Measurements from ENCODE around the gene PPME1. TPM values are rescaled to one million over a fixed set of nuclear protein-coding genes. Genes with fewer than 3 reads are reported as not detected.

PPME1 gene
- total and polyA plus RNA-seq, 12 donors, result 24.2 to 35.3 (median 30.0) TPM

GRCh38 chr11:74248469-74248868 lies 77.4 kb downstream of the PPME1 start:
- WGBS, 2 donors, result 100% methylated on average over 1 of the region's 1 CpG
- Histone ChIP-seq H3K36me3 (peaks cover 0 to 95% (median 17%) of the 10 kb centered on the region in 9 donors), H3K27me3 (no peaks in the 10 kb centered on the region), H3K27ac (no peak overlapping the region), H3K4me3 (no peak overlapping the region), H3K9me3 (no peaks in the 10 kb centered on the region), H3K4me1 (no peaks in the 10 kb centered on the region)
- DNase-seq (no peak), ATAC-seq (no peak)
- TF ChIP-seq, protein P1, sequence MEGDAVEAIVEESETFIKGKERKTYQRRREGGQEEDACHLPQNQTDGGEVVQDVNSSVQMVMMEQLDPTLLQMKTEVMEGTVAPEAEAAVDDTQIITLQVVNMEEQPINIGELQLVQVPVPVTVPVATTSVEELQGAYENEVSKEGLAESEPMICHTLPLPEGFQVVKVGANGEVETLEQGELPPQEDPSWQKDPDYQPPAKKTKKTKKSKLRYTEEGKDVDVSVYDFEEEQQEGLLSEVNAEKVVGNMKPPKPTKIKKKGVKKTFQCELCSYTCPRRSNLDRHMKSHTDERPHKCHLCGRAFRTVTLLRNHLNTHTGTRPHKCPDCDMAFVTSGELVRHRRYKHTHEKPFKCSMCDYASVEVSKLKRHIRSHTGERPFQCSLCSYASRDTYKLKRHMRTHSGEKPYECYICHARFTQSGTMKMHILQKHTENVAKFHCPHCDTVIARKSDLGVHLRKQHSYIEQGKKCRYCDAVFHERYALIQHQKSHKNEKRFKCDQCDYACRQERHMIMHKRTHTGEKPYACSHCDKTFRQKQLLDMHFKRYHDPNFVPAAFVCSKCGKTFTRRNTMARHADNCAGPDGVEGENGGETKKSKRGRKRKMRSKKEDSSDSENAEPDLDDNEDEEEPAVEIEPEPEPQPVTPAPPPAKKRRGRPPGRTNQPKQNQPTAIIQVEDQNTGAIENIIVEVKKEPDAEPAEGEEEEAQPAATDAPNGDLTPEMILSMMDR (IDR thresholded peaks at IDR 0.05), result no peak
- intact Hi-C loops (cut with DNase I), result no loop called here

- no peaks in the 10 kb centered on the region for H3K27me3 ChIP-seq
- ATAC-seq (no peak), DNase-seq (no peak)
- no peaks in the 10 kb centered on the region for H3K9me3 ChIP-seq
- H3K36me3 ChIP-seq, result peaks cover 0 to 99% (median 26%) of the 10 kb centered on the region in 9 donors
- H3K27ac ChIP-seq, result no peak overlapping the region
- H3K4me1 ChIP-seq, result no peaks in the 10 kb centered on the region
- H3K4me3 ChIP-seq, result no peak overlapping the region
- WGBS, 2 donors, result 93 to 96% methylated on average over 2 of the region's 2 CpGs
- TF ChIP-seq, protein P1 (IDR thresholded peaks at IDR 0.05), result no peak
- intact Hi-C loops (cut with DNase I), result no loop called here
Measured at GRCh38 chr11:74249496-74249895, 78.4 kb downstream of the PPME1 start.

DNA sequence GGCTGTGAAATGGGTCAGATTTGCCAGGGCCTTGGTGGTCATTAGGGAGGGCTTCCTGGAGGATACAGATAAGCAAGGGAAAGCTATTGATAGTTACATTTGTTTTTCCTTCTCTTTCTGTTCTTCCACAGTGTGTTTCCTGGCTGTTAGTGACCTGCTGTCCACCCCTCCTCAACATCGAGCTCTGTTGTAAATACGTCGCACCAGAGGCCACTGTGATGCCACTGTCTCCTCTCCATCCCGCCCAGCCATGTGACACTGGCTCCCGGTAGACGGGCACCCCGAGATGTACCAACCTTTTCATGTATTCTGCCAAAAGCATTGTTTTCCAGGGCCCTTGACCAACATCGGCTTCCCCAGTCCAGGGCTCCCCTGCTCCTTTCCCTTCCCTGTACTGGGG lies 82.3 kb downstream of the PPME1 start:
- DNase-seq (no peak), ATAC-seq (no peak)
- intact Hi-C loops (cut with DNase I), result loop anchor here in 8 of 10 donors (10.0 kb wide), 4 partner anchors 71 to 321 kb away; no protein-coding TSS in a partner anchor
- TF ChIP-seq, protein P1 (IDR thresholded peaks at IDR 0.05), result no peak
- no peak overlapping the region for H3K4me3 ChIP-seq
- peaks cover 0 to 11% (median 0%) of the 10 kb centered on the region in 9 donors for H3K4me1 ChIP-seq
- no peaks in the 10 kb centered on the region for H3K27me3 ChIP-seq
- H3K9me3 ChIP-seq, result no peaks in the 10 kb centered on the region
- WGBS, 2 donors, result 83 to 89% methylated on average over 8 of the region's 8 CpGs
- no peak overlapping the region for H3K27ac ChIP-seq
- H3K36me3 ChIP-seq, result peaks cover 0 to 72% (median 15%) of the 10 kb centered on the region in 9 donors

- TF ChIP-seq, protein P1 (IDR thresholded peaks at IDR 0.05), result peak; percentile 73 to 96 (median 92)
- Histone ChIP-seq H3K27ac (no peak overlapping the region), H3K9me3 (peaks cover 0 to 3% (median 0%) of the 10 kb centered on the region in 11 donors), H3K4me3 (no peak overlapping the region), H3K36me3 (peaks cover 0 to 47% (median 15%) of the 10 kb centered on the region in 9 donors), H3K27me3 (no peaks in the 10 kb centered on the region), H3K4me1 (peaks cover 0 to 13% (median 0%) of the 10 kb centered on the region in 9 donors)
- intact Hi-C loops (cut with DNase I), result loop anchor here (1.0 to 10.0 kb wide), 11 partner anchors 65 to 319 kb away; no protein-coding TSS in a partner anchor
- ATAC-seq, result peak in 7 of 8 donors; percentile 40 to 70 (median 59)
- DNase-seq, result peak in 1 of 2 donors; percentile 47
- 44 to 48% methylated on average over 5 of the region's 5 CpGs for WGBS, 2 donors
Measured at GRCh38 chr11:74255741-74256375, 84.8 kb downstream of the PPME1 start.
